MM.1S (cell line): ENCODE data around the gene ADAMTS18.

Source experiments
- EZH2phosphoT487 ChIP-seq: fragments of 300-600 bp; sonication (generic); IDR thresholded peaks from 2 replicates; pipeline ENCODE4 v1.6.1; 2018; ENCODE audit warnings: antibody characterized with exemption, low read length
- TF ChIP-seq, protein P1 (sequence below): fragments of 300-600 bp; sonication (generic); IDR thresholded peaks from 2 replicates; pipeline ENCODE4 v1.5.1; 2016; ENCODE audit warnings: antibody characterized with exemption, low read length, mixed read lengths

DNA sequence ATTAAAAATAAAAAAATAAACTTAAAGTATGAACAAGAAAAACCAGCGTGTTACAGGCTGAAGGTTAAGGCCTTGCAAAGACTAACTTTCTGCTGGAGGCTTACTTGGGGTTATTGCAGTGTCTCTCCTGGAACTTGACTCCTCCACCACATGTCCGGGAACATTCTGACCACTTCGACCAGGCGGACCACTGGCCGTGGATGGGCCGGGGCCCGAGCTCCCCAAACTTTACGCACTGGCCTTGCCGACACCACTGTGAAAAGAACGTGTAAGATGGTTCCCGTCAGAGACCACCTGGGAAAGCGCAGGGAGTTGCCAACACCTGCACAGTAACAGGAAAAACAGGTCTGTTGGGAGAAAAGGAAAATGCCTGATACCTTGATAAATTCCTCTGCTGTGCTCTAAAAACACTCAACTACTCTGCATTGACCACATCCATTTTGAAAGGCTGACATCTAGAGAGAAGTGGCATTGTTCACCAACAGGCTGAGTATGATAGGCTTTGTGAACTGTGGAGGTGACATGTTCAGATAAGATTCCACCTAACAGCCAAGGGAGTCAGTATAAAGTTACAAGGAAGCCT lies 99.1 kb downstream of the ADAMTS18 start:
- TF ChIP-seq, protein P1, sequence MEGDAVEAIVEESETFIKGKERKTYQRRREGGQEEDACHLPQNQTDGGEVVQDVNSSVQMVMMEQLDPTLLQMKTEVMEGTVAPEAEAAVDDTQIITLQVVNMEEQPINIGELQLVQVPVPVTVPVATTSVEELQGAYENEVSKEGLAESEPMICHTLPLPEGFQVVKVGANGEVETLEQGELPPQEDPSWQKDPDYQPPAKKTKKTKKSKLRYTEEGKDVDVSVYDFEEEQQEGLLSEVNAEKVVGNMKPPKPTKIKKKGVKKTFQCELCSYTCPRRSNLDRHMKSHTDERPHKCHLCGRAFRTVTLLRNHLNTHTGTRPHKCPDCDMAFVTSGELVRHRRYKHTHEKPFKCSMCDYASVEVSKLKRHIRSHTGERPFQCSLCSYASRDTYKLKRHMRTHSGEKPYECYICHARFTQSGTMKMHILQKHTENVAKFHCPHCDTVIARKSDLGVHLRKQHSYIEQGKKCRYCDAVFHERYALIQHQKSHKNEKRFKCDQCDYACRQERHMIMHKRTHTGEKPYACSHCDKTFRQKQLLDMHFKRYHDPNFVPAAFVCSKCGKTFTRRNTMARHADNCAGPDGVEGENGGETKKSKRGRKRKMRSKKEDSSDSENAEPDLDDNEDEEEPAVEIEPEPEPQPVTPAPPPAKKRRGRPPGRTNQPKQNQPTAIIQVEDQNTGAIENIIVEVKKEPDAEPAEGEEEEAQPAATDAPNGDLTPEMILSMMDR = no peak
- TF ChIP-seq EZH2phosphoT487 = no peak
